Mononuclear cell (primary cell): Measurements from ENCODE around the gene TADA1. TPM values are rescaled to one million over a fixed set of nuclear protein-coding genes. Genes with fewer than 3 reads are reported as not detected.
"Not testable (repeated sequence)": the region's sequence is repeated elsewhere in the genome, so short reads cannot be mapped to it uniquely, and the experiment has no call there.

Experiments used
- H3K27me3 ChIP-seq: 2 replicates; pipeline ENCODE4 v1.6.0; 2011; ENCODE audit warnings: low read length, control low read depth; ENCODE audit not compliant: insufficient read depth
- H3K4me1 ChIP-seq: 2 replicates; pipeline ENCODE4 v1.5.1; 2011; ENCODE audit warnings: mild to moderate bottlenecking, low read length, control low read depth; ENCODE audit not compliant: insufficient read depth
- H3K4me3 ChIP-seq: 2 replicates; pipeline ENCODE4 v1.5.1; 2011; ENCODE audit warnings: mild to moderate bottlenecking, low read length, moderate library complexity
- H3K9me3 ChIP-seq: 2 replicates; pipeline ENCODE4 v1.5.1; 2011; ENCODE audit warnings: low read depth, mild to moderate bottlenecking, control low read depth, low read length
- total RNA-seq: library from RNA; depleted of rRNA; stranded (reverse); fragments of >200 nt; gene quantifications from one replicate; pipeline ENCODE4 v1.2.3, GENCODE V29; 2012

The TADA1 gene
- total RNA-seq, 1 donor, result 27.5 TPM

- Histone ChIP-seq H3K4me1 (peaks cover 21% of the 10 kb centered on the region), H3K9me3 (no peaks in the 10 kb centered on the region), H3K27me3 (no peaks in the 10 kb centered on the region), H3K4me3 (no peak overlapping the region)
Observed at GRCh38 chr1:166905900-166906299, 29.8 kb upstream of the TADA1 start.

- H3K4me1 ChIP-seq, result peaks cover 21% of the 10 kb centered on the region
- no peaks in the 10 kb centered on the region for H3K9me3 ChIP-seq
- no peak overlapping the region for H3K4me3 ChIP-seq
- H3K27me3 ChIP-seq, result no peaks in the 10 kb centered on the region
Observed at GRCh38 chr1:166905136-166905535, 29.1 kb upstream of the TADA1 start.

GRCh38 chr1:166903232-166903631 is 27.2 kb upstream of the TADA1 start:
- Histone ChIP-seq H3K4me3 (no peak overlapping the region), H3K27me3 (no peaks in the 10 kb centered on the region), H3K4me1 (peaks cover 21% of the 10 kb centered on the region), H3K9me3 (no peaks in the 10 kb centered on the region)

- H3K4me1 ChIP-seq, result peaks cover 21% of the 10 kb centered on the region
- H3K27me3 ChIP-seq, result no peaks in the 10 kb centered on the region
- H3K9me3 ChIP-seq, result peaks cover 7% of the 10 kb centered on the region
- H3K4me3 ChIP-seq, result no peak overlapping the region
Observed at GRCh38 chr1:166902279-166902678, 26.2 kb upstream of the TADA1 start.

- no peaks in the 10 kb centered on the region for H3K27me3 ChIP-seq
- no peak overlapping the region for H3K4me3 ChIP-seq
- H3K9me3 ChIP-seq, result peaks cover 11% of the 10 kb centered on the region
- peaks cover 21% of the 10 kb centered on the region for H3K4me1 ChIP-seq
Observed at GRCh38 chr1:166900987-166901386, 24.9 kb upstream of the TADA1 start.

GRCh38 chr1:166899769-166900168 is 23.7 kb upstream of the TADA1 start:
- H3K9me3 ChIP-seq, result peaks cover 11% of the 10 kb centered on the region
- no peaks in the 10 kb centered on the region for H3K27me3 ChIP-seq
- H3K4me1 ChIP-seq, result peaks cover 21% of the 10 kb centered on the region
- H3K4me3 ChIP-seq, result no peak overlapping the region

GRCh38 chr1:166895766-166896165 is 19.7 kb upstream of the TADA1 start:
- no peak overlapping the region for H3K4me3 ChIP-seq
- H3K27me3 ChIP-seq, result peaks cover 5% of the 10 kb centered on the region
- H3K9me3 ChIP-seq, result peaks cover 11% of the 10 kb centered on the region
- H3K4me1 ChIP-seq, result no peaks in the 10 kb centered on the region

- Histone ChIP-seq H3K27me3 (peaks cover 10% of the 10 kb centered on the region), H3K4me1 (peaks cover 3% of the 10 kb centered on the region), H3K9me3 (no peaks in the 10 kb centered on the region), H3K4me3 (no peak overlapping the region)
Observed at GRCh38 chr1:166889776-166890175, 13.7 kb upstream of the TADA1 start.

- Histone ChIP-seq H3K27me3 (peaks cover 20% of the 10 kb centered on the region), H3K9me3 (no peaks in the 10 kb centered on the region), H3K4me1 (peaks cover 12% of the 10 kb centered on the region), H3K4me3 (no peak overlapping the region)
Observed at GRCh38 chr1:166888373-166889111, 12.5 kb upstream of the TADA1 start.

- Histone ChIP-seq H3K4me3 (no peak overlapping the region), H3K4me1 (peaks cover 12% of the 10 kb centered on the region), H3K27me3 (peaks cover 25% of the 10 kb centered on the region), H3K9me3 (no peaks in the 10 kb centered on the region)
Observed at GRCh38 chr1:166884971-166885370, 8.9 kb upstream of the TADA1 start.

GRCh38 chr1:166884040-166884642 is 8.1 kb upstream of the TADA1 start:
- no peak overlapping the region for H3K4me3 ChIP-seq
- no peaks in the 10 kb centered on the region for H3K9me3 ChIP-seq
- peaks cover 12% of the 10 kb centered on the region for H3K4me1 ChIP-seq
- peaks cover 25% of the 10 kb centered on the region for H3K27me3 ChIP-seq

GRCh38 chr1:166882893-166883292 is 6.8 kb upstream of the TADA1 start:
- H3K4me3 ChIP-seq, result no peak overlapping the region
- H3K27me3 ChIP-seq, result peaks cover 25% of the 10 kb centered on the region
- H3K9me3 ChIP-seq, result no peaks in the 10 kb centered on the region
- peaks cover 12% of the 10 kb centered on the region for H3K4me1 ChIP-seq

- not testable (repeated sequence) for H3K4me3 ChIP-seq, H3K9me3 ChIP-seq, H3K27me3 ChIP-seq
- H3K4me1 ChIP-seq, result peaks cover 17% of the 10 kb centered on the region
Observed at GRCh38 chr1:166878173-166878917, 2.3 kb upstream of the TADA1 start.

GRCh38 chr1:166876540-166876838 is 425 bp upstream of the TADA1 start:
- Histone ChIP-seq H3K27me3 (no peaks in the 10 kb centered on the region), H3K9me3 (no peaks in the 10 kb centered on the region), H3K4me3 (peak overlapping the region; percentile 57), H3K4me1 (peaks cover 21% of the 10 kb centered on the region)

- Histone ChIP-seq H3K27me3 (no peaks in the 10 kb centered on the region), H3K4me3 (peak overlapping the region; percentile 57), H3K4me1 (peaks cover 21% of the 10 kb centered on the region), H3K9me3 (no peaks in the 10 kb centered on the region)
Observed at GRCh38 chr1:166875302-166875733, 746 bp downstream of the TADA1 start.
